SK-N-SH (cell line): ENCODE data around the gene AMPH.

Experiments used
- CTCF ChIP-seq: fragments of 200-600 bp; sonication (generic); IDR thresholded peaks from 2 replicates; pipeline ENCODE4 v1.6.1; 2017; ENCODE audit warnings: antibody characterized with exemption, mild to moderate bottlenecking, moderate library complexity
- ELF1 ChIP-seq: IDR thresholded peaks from 2 replicates; pipeline ENCODE4 v1.4.0; 2012
- EP300 ChIP-seq, 2 experiments: IDR thresholded peaks; 2 replicates each; pipeline versions ENCODE4 v1.4.0 to v1.6.1; 2012; ENCODE audit warnings: borderline replicate concordance in 1 of 2, low read depth in 1 of 2, low read length in 1 of 2
- EZH2phosphoT487 ChIP-seq: fragments of 200-600 bp; sonication (generic); IDR thresholded peaks from 2 replicates; pipeline ENCODE4 v1.6.1; 2017; ENCODE audit warnings: low read depth, mixed run types, mild to moderate bottlenecking, antibody characterized with exemption, moderate library complexity, borderline replicate concordance
- GABPA ChIP-seq: IDR thresholded peaks from 2 replicates; pipeline ENCODE4 v1.4.0; 2012; ENCODE audit warnings: low read depth, mild to moderate bottlenecking
- IRF3 ChIP-seq: fragments of 150-350 bp; IDR thresholded peaks from 2 replicates; pipeline ENCODE4 v1.6.1; 2016; ENCODE audit warnings: mild to moderate bottlenecking, low read depth, low read length
- RAD21 ChIP-seq: IDR thresholded peaks from 2 replicates; pipeline ENCODE4 v1.6.1; 2012; ENCODE audit warnings: mild to moderate bottlenecking, low read length
- RFX5 ChIP-seq: IDR thresholded peaks from 2 replicates; pipeline ENCODE4 v1.6.1; 2012; ENCODE audit warnings: mild to moderate bottlenecking, improper control_type of control experiment, low read length
- SMC3 ChIP-seq: IDR thresholded peaks from 2 replicates; pipeline ENCODE4 v1.6.1; 2012; ENCODE audit warnings: low read depth, low read length, improper control_type of control experiment

DNA sequence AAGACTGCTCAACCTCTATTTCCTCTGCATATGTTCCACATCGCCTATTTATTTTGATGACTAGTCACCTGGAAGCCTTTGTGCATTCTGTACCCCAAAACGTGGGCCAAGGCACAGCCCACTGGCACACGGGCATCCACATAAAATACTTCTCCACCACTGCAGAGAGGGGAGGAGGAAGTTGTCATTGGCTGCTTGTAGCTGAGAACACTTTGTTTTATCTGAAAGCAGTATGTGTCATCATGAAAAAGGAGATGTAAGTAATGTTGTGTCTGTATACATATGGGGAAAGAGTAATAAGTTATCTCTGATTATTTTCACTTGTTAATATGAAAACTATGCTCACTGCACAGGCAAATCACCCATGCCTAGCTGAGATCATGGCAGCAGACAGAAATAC lies 48.2 kb upstream of the AMPH start:
- no peak for TF ChIP-seq CTCF
- TF ChIP-seq EZH2phosphoT487, result no peak
- no peak for TF ChIP-seq RFX5
- no peak for TF ChIP-seq ELF1
- TF ChIP-seq GABPA, result no peak
- no peak for TF ChIP-seq IRF3
- no peak for TF ChIP-seq SMC3
- TF ChIP-seq EP300 (IDR thresholded peaks at IDR 0.05; ENCODE audit: borderline replicate concordance in 1 of 2, low read depth in 1 of 2, low read length in 1 of 2), result no peak
- no peak for TF ChIP-seq RAD21
